Right lobe of liver (tissue), 4 donors: ENCODE measurements around the gene SCAMP2.

Experiments used
- CTCF ChIP-seq, 4 donors: fragments of 200-600 bp in 3 of 4; fragments of 450-650 bp in 1 of 4; IDR thresholded peaks; one replicate each; pipeline versions ENCODE4 v1.5.1 to v1.8.0; 2016 to 2022; ENCODE audit warnings: antibody characterized with exemption in 4 of 4, mild to moderate bottlenecking in 2 of 4
- POLR2A ChIP-seq: fragments of 450-650 bp; IDR thresholded peaks from one replicate; pipeline ENCODE4 v1.6.1; 2017; ENCODE audit warnings: antibody characterized with exemption, mild to moderate bottlenecking
- donor health status: DM: no; HTN: no; CAD: no.
- donor health status: DM: no; HTN: no; CAD: no.
- donor health status: DM: no; HTN: yes; CAD: no.

GRCh38 chr15:74840851-74841775 lies 32.1 kb downstream of the SCAMP2 start:
- TF ChIP-seq POLR2A (no peak), CTCF (IDR thresholded peaks at IDR 0.05) (no peak)
